H9 (cell line): ENCODE results near the gene EHBP1L1. TPM values are rescaled to one million over a fixed set of nuclear protein-coding genes. Genes with fewer than 3 reads are reported as not detected.
A peak's percentile ranks its signal among the peaks of the same experiment; 100 is the strongest.

Source experiments
- DNase-seq: peaks from one replicate; pipeline ENCODE4 v3.0.0-alpha.2; 2017
- H2AFZ ChIP-seq: one replicate; pipeline ENCODE4 v1.6.1; 2013; ENCODE audit warnings: mild to moderate bottlenecking, low read length, control low read depth, moderate library complexity
- H2AK5ac ChIP-seq: 2 replicates; pipeline ENCODE4 v1.6.1; 2013; ENCODE audit warnings: low read length, control low read depth, mixed read lengths; ENCODE audit not compliant: insufficient read length
- H2BK120ac ChIP-seq: one replicate; pipeline ENCODE4 v1.6.1; 2013; ENCODE audit warnings: low read depth, mild to moderate bottlenecking, low read length, control low read depth, inconsistent platforms; ENCODE audit not compliant: poor library complexity, severe bottlenecking
- H2BK12ac ChIP-seq: 2 replicates; pipeline ENCODE4 v1.6.1; 2013; ENCODE audit warnings: low read length, control low read depth, mixed read lengths, low read depth; ENCODE audit not compliant: insufficient read length
- H2BK15ac ChIP-seq: 2 replicates; pipeline ENCODE4 v1.6.1; 2013; ENCODE audit warnings: low read depth, low read length, control low read depth
- H2BK20ac ChIP-seq: one replicate; pipeline ENCODE4 v1.6.1; 2013; ENCODE audit warnings: low read depth, mild to moderate bottlenecking, low read length, control low read depth, inconsistent platforms; ENCODE audit not compliant: poor library complexity, severe bottlenecking
- H2BK5ac ChIP-seq: 2 replicates; pipeline ENCODE4 v1.6.1; 2013; ENCODE audit warnings: low read length, control low read depth, mixed read lengths; ENCODE audit not compliant: insufficient read length
- H3K14ac ChIP-seq: 2 replicates; pipeline ENCODE4 v1.6.1; 2013; ENCODE audit warnings: low read length, control low read depth; ENCODE audit not compliant: insufficient read depth
- H3K18ac ChIP-seq: 2 replicates; pipeline ENCODE4 v1.6.1; 2013; ENCODE audit warnings: low read depth, mild to moderate bottlenecking, mixed read lengths, low read length, control low read depth; ENCODE audit not compliant: insufficient read length
- H3K23ac ChIP-seq: 2 replicates; pipeline ENCODE4 v1.6.1; 2013; ENCODE audit warnings: low read length, control low read depth, mixed read lengths, low read depth; ENCODE audit not compliant: insufficient read length
- H3K23me2 ChIP-seq: 2 replicates; pipeline ENCODE4 v1.6.1; 2013; ENCODE audit warnings: low read depth, mild to moderate bottlenecking, mixed read lengths, low read length, control low read depth; ENCODE audit not compliant: insufficient read length, poor library complexity, severe bottlenecking
- H3K27ac ChIP-seq: 2 replicates; pipeline ENCODE4 v1.5.1; 2013; ENCODE audit warnings: low read length, control low read depth, mixed read lengths, low read depth; ENCODE audit not compliant: insufficient read length
- H3K27me3 ChIP-seq: 2 replicates; pipeline ENCODE4 v1.6.1; 2013; ENCODE audit warnings: low read length, control low read depth, inconsistent platforms; ENCODE audit not compliant: insufficient read depth
- H3K4ac ChIP-seq: 2 replicates; pipeline ENCODE4 v1.6.1; 2013; ENCODE audit warnings: low read depth, mild to moderate bottlenecking, control low read depth, inconsistent platforms, low read length, moderate library complexity
- H3K4me1 ChIP-seq: 2 replicates; pipeline ENCODE4 v1.6.1; 2013; ENCODE audit warnings: low read length, control low read depth, inconsistent platforms; ENCODE audit not compliant: insufficient read depth
- H3K4me2 ChIP-seq: 2 replicates; pipeline ENCODE4 v1.6.1; 2013; ENCODE audit warnings: low read length, control low read depth, mixed read lengths; ENCODE audit not compliant: insufficient read length, insufficient read depth
- H3K56ac ChIP-seq: 2 replicates; pipeline ENCODE4 v1.6.1; 2013; ENCODE audit warnings: low read depth, mild to moderate bottlenecking, mixed read lengths, low read length, control low read depth; ENCODE audit not compliant: insufficient read length
- H3K79me1 ChIP-seq: 2 replicates; pipeline ENCODE4 v1.6.1; 2013; ENCODE audit warnings: low read depth, mild to moderate bottlenecking, moderate library complexity, low read length, control low read depth, inconsistent platforms; ENCODE audit not compliant: insufficient read depth, poor library complexity, severe bottlenecking
- H3K79me2 ChIP-seq: 2 replicates; pipeline ENCODE4 v1.6.1; 2013; ENCODE audit warnings: low read length, control low read depth, inconsistent platforms; ENCODE audit not compliant: insufficient read depth
- H3K9ac ChIP-seq: 2 replicates; pipeline ENCODE4 v1.6.1; 2013; ENCODE audit warnings: low read length, control low read depth, mixed read lengths; ENCODE audit not compliant: insufficient read length; ENCODE audit errors: extremely low read depth
- H3K9me3 ChIP-seq: one replicate; pipeline ENCODE4 v1.6.1; 2013; ENCODE audit warnings: low read depth, low read length, inconsistent platforms; ENCODE audit not compliant: control insufficient read depth
- H3T11ph ChIP-seq: one replicate; pipeline ENCODE4 v1.6.1; 2013; ENCODE audit warnings: mild to moderate bottlenecking, low read length, control low read depth, inconsistent platforms
- H4K20me1 ChIP-seq: one replicate; pipeline ENCODE4 v1.6.1; 2013; ENCODE audit not compliant: control insufficient read depth, insufficient read length, insufficient read depth
- H4K5ac ChIP-seq: 2 replicates; pipeline ENCODE4 v1.6.1; 2013; ENCODE audit warnings: low read depth, mild to moderate bottlenecking, mixed read lengths, low read length, control low read depth; ENCODE audit not compliant: insufficient read length
- H4K8ac ChIP-seq: replicated peaks from 2 replicates; pipeline ENCODE4 v1.6.1; 2013; ENCODE audit warnings: low read length, control low read depth, mixed read lengths, low read depth; ENCODE audit not compliant: insufficient read length
- H4K91ac ChIP-seq: 2 replicates; pipeline ENCODE4 v1.6.1; 2013; ENCODE audit warnings: low read depth, mild to moderate bottlenecking, moderate library complexity, mixed read lengths, low read length, control low read depth; ENCODE audit not compliant: insufficient read length
- H3K27ac Mint-ChIP-seq, 3 experiments: 2 replicates in 2 of 3; 3 replicates in 1 of 3; pipeline ENCODE4 v1.8.0; 2020 to 2021; ENCODE audit warnings: mixed read lengths in 3 of 3, mild to moderate bottlenecking in 1 of 3, moderate library complexity in 1 of 3
- H3K27me3 Mint-ChIP-seq: 2 replicates; pipeline ENCODE4 v1.8.0; 2021; ENCODE audit warnings: low read depth, mild to moderate bottlenecking, moderate library complexity, mixed read lengths
- H3K36me3 Mint-ChIP-seq, 3 experiments: 2 replicates in 2 of 3; 3 replicates in 1 of 3; pipeline ENCODE4 v1.8.0; 2020 to 2021; ENCODE audit warnings: low read depth in 3 of 3, mixed read lengths in 3 of 3; ENCODE audit not compliant: insufficient read depth in 1 of 3
- H3K4me1 Mint-ChIP-seq, 2 experiments: 2 replicates each; pipeline ENCODE4 v1.8.0; 2020; ENCODE audit warnings: mixed read lengths in 2 of 2
- H3K4me3 Mint-ChIP-seq, 2 experiments: 2 replicates in 1 of 2; 3 replicates in 1 of 2; pipeline ENCODE4 v1.8.0; 2020 to 2021; ENCODE audit warnings: mild to moderate bottlenecking in 2 of 2, mixed read lengths in 2 of 2, moderate library complexity in 1 of 2
- H3K9me3 Mint-ChIP-seq, 2 experiments: 2 replicates in 1 of 2; 3 replicates in 1 of 2; pipeline ENCODE4 v1.8.0; 2020; ENCODE audit warnings: mild to moderate bottlenecking in 2 of 2, mixed read lengths in 2 of 2, moderate library complexity in 1 of 2
- WGBS: extraction: QIAGEN DNeasy Blood & Tissue Kit; methylation state at CpG from one replicate; pipeline ENCODE4 v1.1.7; 2013; ENCODE audit warnings: missing lambda C conversion rate, low lambda C conversion rate, mixed read lengths; ENCODE audit not compliant: insufficient read length; ENCODE audit errors: extremely low coverage; 5-methylcytosine and 5-hydroxymethylcytosine counted together
- total RNA-seq: library from RNA; stranded (reverse); gene quantifications from 2 replicates; pipeline ENCODE4 v1.2.1, GENCODE V29; 2021
- TF ChIP-seq, protein P1 (sequence below): fragments of 200-600 bp; sonication (generic); conservative IDR thresholded peaks from 3 replicates; pipeline ENCODE4 v1.8.0; 2021; ENCODE audit warnings: antibody characterized with exemption, mild to moderate bottlenecking

The EHBP1L1 gene
- total RNA-seq, 1 experiment from 2014 or later = 13.8 TPM

DNA sequence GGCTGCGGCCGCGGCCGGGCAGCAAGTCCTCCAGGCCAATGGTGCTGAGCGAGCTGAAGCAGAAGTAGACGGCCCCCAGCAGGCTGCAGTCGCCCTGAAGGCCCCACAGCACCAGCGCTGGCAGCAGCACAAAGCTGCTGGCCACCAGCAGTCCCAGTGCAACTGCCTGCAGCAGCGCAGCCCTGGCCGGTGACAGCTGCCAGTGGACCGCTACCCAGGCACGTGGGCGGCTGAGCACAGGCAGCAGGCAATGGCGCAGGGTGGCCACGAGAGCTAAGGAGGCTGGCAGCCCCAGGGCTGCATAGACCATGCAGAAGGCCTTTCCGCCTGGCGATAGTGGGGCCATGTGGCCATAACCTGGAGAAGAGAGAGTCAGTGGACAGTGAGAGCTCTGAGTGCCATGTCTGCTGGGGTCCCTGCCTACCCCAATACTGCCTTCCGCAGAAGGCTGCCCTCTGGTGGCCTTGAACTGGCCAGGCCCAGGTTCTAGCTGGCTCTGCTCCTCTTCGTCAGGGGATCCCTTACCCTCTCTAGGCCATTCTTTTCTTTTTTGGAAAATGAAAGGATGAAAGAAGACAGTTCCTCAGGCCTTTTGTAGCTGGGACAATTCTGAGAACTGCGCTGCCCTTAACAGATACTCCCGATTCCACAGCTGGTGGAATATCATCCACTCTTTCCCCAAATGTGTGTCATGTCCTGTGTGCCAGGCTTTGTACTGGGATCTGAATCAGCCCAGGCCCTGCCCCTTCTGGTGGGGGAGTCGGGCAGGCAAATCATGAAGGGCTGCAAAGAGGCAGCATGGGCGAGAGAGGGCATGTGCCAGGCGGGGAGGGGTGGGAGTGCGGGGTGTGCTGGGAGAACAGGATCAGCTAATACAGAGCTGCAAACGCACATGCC, 17.9 kb downstream of the EHBP1L1 start:
- Histone ChIP-seq H3K14ac (no peak overlapping the region; the same call in 1 of the 2 replicates), H2BK5ac (no peak overlapping the region), H4K91ac (no peak overlapping the region), H3K18ac (no peak overlapping the region), H4K8ac (no peak overlapping the region), H2BK20ac (no peak overlapping the region), H4K20me1 (no peaks in the 10 kb centered on the region), H3K23me2 (no peaks in the 10 kb centered on the region), H3K4me1 (no peaks in the 10 kb centered on the region; the same call in 1 of the 2 replicates), H3K23ac (no peak overlapping the region), H4K5ac (no peak overlapping the region), H2AFZ (no peak overlapping the region), H3K56ac (no peak overlapping the region), H2BK12ac (no peak overlapping the region), H2BK15ac (no peak overlapping the region; the same call in 1 of the 2 replicates), H3K9me3 (no peaks in the 10 kb centered on the region), H2AK5ac (no peak overlapping the region), H3K27ac (no peak overlapping the region), H3K79me2 (no peaks in the 10 kb centered on the region), H2BK120ac (no peak overlapping the region), H3T11ph (no peak overlapping the region), H3K79me1 (no peaks in the 10 kb centered on the region), H3K4me2 (no peak overlapping the region), H3K27me3 (no peaks in the 10 kb centered on the region; the same call in 1 of the 2 replicates), H3K4ac (no peak overlapping the region), H3K9ac (no peak overlapping the region)
- H3K4me3 Mint-ChIP-seq = peak overlapping the region in 1 of 2 experiments; percentile 55; a peak in 3 of 5 replicates
- TF ChIP-seq, protein P1, sequence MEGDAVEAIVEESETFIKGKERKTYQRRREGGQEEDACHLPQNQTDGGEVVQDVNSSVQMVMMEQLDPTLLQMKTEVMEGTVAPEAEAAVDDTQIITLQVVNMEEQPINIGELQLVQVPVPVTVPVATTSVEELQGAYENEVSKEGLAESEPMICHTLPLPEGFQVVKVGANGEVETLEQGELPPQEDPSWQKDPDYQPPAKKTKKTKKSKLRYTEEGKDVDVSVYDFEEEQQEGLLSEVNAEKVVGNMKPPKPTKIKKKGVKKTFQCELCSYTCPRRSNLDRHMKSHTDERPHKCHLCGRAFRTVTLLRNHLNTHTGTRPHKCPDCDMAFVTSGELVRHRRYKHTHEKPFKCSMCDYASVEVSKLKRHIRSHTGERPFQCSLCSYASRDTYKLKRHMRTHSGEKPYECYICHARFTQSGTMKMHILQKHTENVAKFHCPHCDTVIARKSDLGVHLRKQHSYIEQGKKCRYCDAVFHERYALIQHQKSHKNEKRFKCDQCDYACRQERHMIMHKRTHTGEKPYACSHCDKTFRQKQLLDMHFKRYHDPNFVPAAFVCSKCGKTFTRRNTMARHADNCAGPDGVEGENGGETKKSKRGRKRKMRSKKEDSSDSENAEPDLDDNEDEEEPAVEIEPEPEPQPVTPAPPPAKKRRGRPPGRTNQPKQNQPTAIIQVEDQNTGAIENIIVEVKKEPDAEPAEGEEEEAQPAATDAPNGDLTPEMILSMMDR = peak; percentile 86
- no peak overlapping the region for H3K27ac Mint-ChIP-seq
- H3K9me3 Mint-ChIP-seq = no peaks in the 10 kb centered on the region
- H3K27me3 Mint-ChIP-seq = peaks cover 41% of the 10 kb centered on the region
- peaks cover 0 to 14% (median 4%) of the 10 kb centered on the region in 3 experiments; a peak in 6 of 7 replicates for H3K36me3 Mint-ChIP-seq
- WGBS = no CpG with 5 or more reads among the region's 26 CpGs
- peak; percentile 72 for DNase-seq
- H3K4me1 Mint-ChIP-seq = peaks cover 8 to 19% of the 10 kb centered on the region in 2 experiments
